BE2C (cell line): ENCODE data around the gene KCNA1.

ENCODE experiments used
- DNase-seq: peaks from one replicate; pipeline ENCODE4 v3.0.0-alpha.2; 2020
- H3K27me3 ChIP-seq: fragments of 250-450 bp; sonication (Bioruptor Pico); 2 replicates; pipeline ENCODE4 v1.5.1; 2020; ENCODE audit warnings: mild to moderate bottlenecking
- H3K36me3 ChIP-seq: fragments of 250-450 bp; sonication (Bioruptor Pico); 2 replicates; pipeline ENCODE4 v1.5.1; 2020; ENCODE audit warnings: mild to moderate bottlenecking
- H3K4me1 ChIP-seq: fragments of 250-450 bp; sonication (Bioruptor Pico); 2 replicates; pipeline ENCODE4 v1.5.1; 2020
- H3K4me3 ChIP-seq: 2 replicates; pipeline ENCODE4 v1.5.1; 2011; ENCODE audit warnings: low read depth, low read length
- H3K9me3 ChIP-seq: fragments of 250-450 bp; sonication (Bioruptor Pico); 2 replicates; pipeline ENCODE4 v1.5.1; 2020
- TF ChIP-seq, protein P1 (sequence below): IDR thresholded peaks from 2 replicates; pipeline ENCODE4 v1.5.1; 2012; ENCODE audit warnings: mild to moderate bottlenecking, low read depth, low read length

Gene KCNA1

DNA sequence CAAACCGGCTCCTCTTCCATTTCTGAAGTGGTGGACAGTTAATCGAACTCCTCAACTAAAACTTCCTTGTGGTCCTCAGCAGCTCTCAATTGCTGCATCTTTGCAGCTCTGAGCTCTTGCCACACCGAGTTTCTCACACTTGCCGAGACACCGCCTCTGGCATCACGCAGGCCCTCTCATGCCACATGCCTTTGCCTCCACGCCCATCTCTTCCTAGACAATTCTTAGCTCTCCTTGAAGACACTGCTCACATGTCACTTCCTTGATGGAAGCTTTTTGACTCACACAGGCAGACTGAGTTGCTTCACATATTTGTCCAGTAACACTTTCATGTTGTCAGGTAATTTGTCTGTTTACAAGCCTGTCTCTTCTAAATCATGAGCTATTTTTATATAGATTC, 29.2 kb downstream of the KCNA1 start:
- no peaks in the 10 kb centered on the region for H3K9me3 ChIP-seq
- no peak overlapping the region for H3K4me3 ChIP-seq
- H3K27me3 ChIP-seq, result peaks cover 9% of the 10 kb centered on the region; the same call in 1 of the 2 replicates
- TF ChIP-seq, protein P1, sequence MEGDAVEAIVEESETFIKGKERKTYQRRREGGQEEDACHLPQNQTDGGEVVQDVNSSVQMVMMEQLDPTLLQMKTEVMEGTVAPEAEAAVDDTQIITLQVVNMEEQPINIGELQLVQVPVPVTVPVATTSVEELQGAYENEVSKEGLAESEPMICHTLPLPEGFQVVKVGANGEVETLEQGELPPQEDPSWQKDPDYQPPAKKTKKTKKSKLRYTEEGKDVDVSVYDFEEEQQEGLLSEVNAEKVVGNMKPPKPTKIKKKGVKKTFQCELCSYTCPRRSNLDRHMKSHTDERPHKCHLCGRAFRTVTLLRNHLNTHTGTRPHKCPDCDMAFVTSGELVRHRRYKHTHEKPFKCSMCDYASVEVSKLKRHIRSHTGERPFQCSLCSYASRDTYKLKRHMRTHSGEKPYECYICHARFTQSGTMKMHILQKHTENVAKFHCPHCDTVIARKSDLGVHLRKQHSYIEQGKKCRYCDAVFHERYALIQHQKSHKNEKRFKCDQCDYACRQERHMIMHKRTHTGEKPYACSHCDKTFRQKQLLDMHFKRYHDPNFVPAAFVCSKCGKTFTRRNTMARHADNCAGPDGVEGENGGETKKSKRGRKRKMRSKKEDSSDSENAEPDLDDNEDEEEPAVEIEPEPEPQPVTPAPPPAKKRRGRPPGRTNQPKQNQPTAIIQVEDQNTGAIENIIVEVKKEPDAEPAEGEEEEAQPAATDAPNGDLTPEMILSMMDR, result no peak
- H3K36me3 ChIP-seq, result no peaks in the 10 kb centered on the region
- no peak for DNase-seq
- no peaks in the 10 kb centered on the region for H3K4me1 ChIP-seq

DNA sequence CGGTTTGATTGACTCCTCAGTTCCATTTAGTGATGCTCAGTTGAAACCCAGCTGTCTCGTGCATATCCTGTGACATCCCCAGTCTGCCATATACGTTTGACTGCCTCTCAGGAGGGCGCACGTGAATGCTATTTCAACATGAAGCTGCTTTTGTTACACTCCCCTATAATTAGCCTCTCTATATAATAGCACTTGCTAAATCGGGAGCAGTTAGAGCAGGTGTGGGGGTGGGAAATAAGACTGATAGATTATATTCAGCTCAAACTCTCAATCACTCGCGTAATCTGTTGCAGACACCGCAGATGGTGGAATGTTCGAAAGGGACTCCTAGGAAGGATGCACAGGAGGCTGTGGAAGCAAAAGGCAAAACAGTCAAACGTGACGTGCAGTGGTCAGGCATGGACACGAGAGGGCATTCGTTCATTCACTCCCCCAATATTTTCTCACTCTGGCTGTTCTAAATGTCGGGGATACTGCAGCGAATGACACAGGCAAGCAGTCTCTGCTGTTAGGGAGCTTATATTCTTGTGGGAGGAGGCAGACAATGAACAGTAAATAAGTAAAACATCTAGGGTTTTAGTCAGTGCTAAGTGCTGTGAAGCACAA, 29.8 kb downstream of the KCNA1 start:
- Histone ChIP-seq H3K36me3 (no peaks in the 10 kb centered on the region), H3K27me3 (peaks cover 9% of the 10 kb centered on the region; the same call in 1 of the 2 replicates), H3K4me1 (no peaks in the 10 kb centered on the region), H3K4me3 (no peak overlapping the region), H3K9me3 (no peaks in the 10 kb centered on the region)
- TF ChIP-seq, protein P1, result no peak
- no peak for DNase-seq

DNA sequence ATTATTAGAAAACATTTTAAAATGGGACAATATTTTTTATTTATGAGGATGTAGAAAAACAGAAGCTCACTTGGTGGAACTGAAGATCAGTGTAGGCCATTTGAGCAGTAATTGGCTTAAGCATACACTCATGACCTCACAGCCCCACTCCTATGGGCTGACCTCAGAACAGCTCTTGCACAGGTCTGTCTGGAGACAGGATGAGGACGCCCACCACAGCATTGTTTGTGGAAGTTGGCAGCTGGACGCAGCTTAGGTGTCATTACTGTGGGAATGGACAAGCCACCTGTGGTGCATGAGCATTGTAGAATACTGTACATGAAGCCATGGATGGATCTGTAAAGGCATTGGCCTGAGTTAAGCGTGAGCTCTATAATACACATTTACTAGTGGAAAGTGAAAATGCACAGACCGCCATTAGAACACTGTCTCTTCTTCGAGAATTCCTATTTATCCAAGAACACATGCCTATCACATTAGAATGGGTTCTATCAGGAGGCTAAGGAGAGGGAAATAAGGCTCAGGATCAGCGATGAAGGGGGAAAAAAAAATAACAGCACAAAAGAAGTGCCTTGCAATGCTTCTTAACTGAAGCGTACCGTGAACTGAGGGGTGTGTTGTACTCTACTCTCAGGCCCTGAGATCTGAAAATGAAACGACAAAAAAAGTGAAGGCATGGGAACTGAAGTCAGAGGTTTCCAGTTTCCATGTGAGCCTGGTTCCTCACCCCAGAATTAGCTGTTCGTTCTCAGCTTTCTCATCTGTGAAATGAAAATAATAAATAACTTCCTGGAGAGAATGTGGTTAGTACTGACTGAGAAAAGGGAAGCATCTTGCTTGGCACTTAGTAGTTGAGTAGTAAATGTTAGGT, 33.6 kb downstream of the KCNA1 start:
- no peaks in the 10 kb centered on the region for H3K4me1 ChIP-seq
- DNase-seq, result no peak
- peaks cover 19% of the 10 kb centered on the region for H3K27me3 ChIP-seq
- H3K36me3 ChIP-seq, result no peaks in the 10 kb centered on the region
- TF ChIP-seq, protein P1, result no peak
- no peak overlapping the region for H3K4me3 ChIP-seq
- H3K9me3 ChIP-seq, result no peaks in the 10 kb centered on the region

DNA sequence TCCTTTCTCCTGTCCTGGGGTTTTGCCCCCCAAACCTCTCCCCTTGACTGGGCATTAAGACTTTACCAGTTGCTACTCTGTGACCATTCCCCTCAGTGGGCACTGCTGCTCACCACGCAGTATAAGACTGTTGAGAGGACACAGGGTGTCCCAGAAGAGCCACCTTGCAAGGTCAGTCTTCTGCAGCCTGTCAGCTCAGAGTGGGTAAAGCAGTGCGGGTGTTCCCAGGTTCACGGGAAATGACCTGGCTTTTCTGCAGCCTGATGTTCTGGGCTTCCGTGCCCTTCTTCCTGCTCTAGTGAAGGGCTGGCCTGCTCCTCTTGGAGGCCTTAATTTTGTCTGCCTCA, 34.2 kb downstream of the KCNA1 start:
- TF ChIP-seq, protein P1, result no peak
- no peaks in the 10 kb centered on the region for H3K4me1 ChIP-seq
- no peaks in the 10 kb centered on the region for H3K9me3 ChIP-seq
- H3K36me3 ChIP-seq, result no peaks in the 10 kb centered on the region
- no peak overlapping the region for H3K4me3 ChIP-seq
- no peak for DNase-seq
- peaks cover 15% of the 10 kb centered on the region for H3K27me3 ChIP-seq

DNA sequence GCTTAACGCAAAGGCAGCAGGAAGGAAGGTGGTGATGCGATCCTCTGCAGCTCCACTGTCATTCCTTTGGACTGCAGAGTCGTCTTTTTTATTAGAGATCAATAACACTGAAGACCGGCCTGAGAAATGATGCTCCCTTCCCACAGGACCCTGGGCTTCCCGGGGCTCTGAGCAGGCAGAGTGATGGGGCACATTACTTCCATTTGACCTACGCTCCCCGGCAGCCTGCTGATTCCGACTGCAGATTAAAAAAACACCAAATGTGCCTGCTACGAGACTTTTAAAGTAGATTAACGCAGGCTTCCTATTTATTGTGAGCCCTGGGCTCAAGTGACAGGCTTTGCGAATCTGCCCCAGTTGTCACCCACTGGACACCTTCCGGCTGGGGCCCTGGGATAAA, 37.5 kb downstream of the KCNA1 start:
- Histone ChIP-seq H3K27me3 (peaks cover 23% of the 10 kb centered on the region), H3K4me3 (no peak overlapping the region), H3K9me3 (no peaks in the 10 kb centered on the region), H3K4me1 (no peaks in the 10 kb centered on the region), H3K36me3 (no peaks in the 10 kb centered on the region)
- DNase-seq, result no peak
- TF ChIP-seq, protein P1, result no peak

DNA sequence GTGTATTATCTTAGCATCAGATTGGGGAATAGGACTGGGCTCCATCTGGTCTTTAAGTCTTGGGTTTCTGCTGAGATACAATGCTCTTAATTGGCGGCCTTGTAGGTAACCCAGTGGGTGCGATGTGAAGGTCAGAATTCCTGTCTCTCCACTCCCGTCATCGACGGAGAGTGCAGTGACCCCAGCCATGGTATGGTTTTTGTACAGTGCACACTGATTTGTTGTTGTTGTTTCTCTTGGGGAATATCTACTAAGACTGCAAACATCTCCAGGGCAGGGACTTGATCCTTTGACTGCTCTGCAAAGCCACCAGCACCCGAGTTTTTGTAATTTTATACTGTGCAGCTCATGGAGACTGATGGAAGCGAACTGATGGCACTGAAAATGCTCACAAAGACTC, 41.4 kb downstream of the KCNA1 start:
- Histone ChIP-seq H3K4me3 (no peak overlapping the region), H3K9me3 (no peaks in the 10 kb centered on the region), H3K36me3 (no peaks in the 10 kb centered on the region), H3K27me3 (peaks cover 32% of the 10 kb centered on the region), H3K4me1 (no peaks in the 10 kb centered on the region)
- DNase-seq, result no peak
- TF ChIP-seq, protein P1, result no peak
